H1 (cell line): ENCODE data around the gene UBE2O. TPM values are rescaled to one million over a fixed set of nuclear protein-coding genes. Genes with fewer than 3 reads are reported as not detected.

Experiments
- GTF2F1 ChIP-seq: IDR thresholded peaks from 2 replicates; pipeline ENCODE4 v1.6.1; 2012; ENCODE audit warnings: low read depth, low read length, improper control_type of control experiment, borderline replicate concordance
- KDM4A ChIP-seq: IDR thresholded peaks from one replicate; pipeline ENCODE4 v1.7.1; 2012; ENCODE audit warnings: low read depth, mild to moderate bottlenecking, moderate library complexity, low read length, inconsistent platforms; ENCODE audit not compliant: severe bottlenecking
- NRF1 ChIP-seq: IDR thresholded peaks from 2 replicates; pipeline ENCODE4 v1.6.1; 2011; ENCODE audit warnings: mild to moderate bottlenecking, low read depth, low read length, improper control_type of control experiment
- RFX5 ChIP-seq: IDR thresholded peaks from 2 replicates; pipeline ENCODE4 v1.6.1; 2011; ENCODE audit warnings: low read depth, low read length, improper control_type of control experiment, borderline replicate concordance
- polyA plus RNA-seq, 7 experiments: library from polyadenylated mRNA; depleted of rRNA in 3 of 7; stranded (reverse) in 5 of 7; unstranded in 2 of 7; fragments of >200 nt in 5 of 7; fragments of 200-250 nt in 2 of 7; gene quantifications; 1 replicate in 5 of 7; 2 replicates in 1 of 7; 4 replicates in 1 of 7; pipeline versions ENCODE4 v1.2.1 to v1.2.3, GENCODE V29; 2011 to 2013; ENCODE audit warnings: missing spikeins in 2 of 7, mixed read lengths in 2 of 7
- total RNA-seq: library from RNA; stranded (reverse); fragmentation: NEBNext Ultra II Directional; extraction: Animal tissue kit (Norgen Biotek cat#: 25700); gene quantifications from 2 replicates; pipeline ENCODE4 v1.2.1, GENCODE V29; 2021

UBE2O gene
- total and polyA plus RNA-seq, 2 of the 8 experiments (the other 6 are each of a cell fraction or from before 2014, with no cell fraction given): 24.4 to 63.0 TPM

DNA sequence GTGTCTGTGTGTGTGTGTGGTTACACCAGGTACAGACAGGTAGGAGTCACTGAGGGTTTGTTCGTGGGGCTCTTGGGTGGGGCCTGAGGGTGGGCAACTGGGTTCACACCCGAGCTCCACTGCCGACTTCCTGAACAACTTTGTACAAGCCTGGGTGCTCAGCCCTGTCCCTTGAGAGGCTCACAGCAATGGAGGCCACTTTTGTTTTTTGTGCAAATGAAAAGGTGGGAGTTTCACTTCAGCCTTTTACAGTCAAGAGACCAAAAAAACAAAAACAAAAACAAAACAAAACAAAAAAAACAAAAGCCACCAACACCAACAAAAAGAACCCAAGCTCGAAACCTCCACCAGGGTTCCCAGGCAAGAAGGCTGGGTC, 45.9 kb upstream of the UBE2O start (continued):
- TF ChIP-seq GTF2F1 (no peak), RFX5 (no peak), NRF1 (no peak), KDM4A (no peak)
